ENCODE measurements around the gene XRCC6.

The XRCC6 gene

DNA sequence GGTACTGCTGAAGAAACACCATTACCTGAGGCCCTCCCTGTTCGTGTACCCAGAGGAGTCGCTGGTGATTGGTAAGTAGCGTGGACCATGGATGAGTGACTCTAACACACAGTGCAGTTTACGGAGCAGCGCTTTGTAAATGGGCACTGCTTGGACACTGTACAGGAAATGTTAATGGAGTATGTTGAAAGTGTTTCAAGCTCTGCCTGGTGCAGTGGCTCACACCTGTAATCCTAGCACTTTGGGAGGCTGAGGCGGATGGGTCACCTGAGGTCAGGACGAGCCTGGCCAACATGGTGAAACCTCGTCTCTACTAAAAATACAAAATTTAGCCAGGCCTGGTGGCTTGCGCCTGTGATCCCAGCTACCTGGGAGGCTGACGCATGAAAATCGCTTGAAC lies 29.7 kb downstream of the XRCC6 start:
- no peak overlapping the region for H3K4me3 ChIP-seq (ENCODE audit: low read depth, low read length)
- DNase-seq (ENCODE audit: low read depth) = no peak
- TF ChIP-seq, protein P1, sequence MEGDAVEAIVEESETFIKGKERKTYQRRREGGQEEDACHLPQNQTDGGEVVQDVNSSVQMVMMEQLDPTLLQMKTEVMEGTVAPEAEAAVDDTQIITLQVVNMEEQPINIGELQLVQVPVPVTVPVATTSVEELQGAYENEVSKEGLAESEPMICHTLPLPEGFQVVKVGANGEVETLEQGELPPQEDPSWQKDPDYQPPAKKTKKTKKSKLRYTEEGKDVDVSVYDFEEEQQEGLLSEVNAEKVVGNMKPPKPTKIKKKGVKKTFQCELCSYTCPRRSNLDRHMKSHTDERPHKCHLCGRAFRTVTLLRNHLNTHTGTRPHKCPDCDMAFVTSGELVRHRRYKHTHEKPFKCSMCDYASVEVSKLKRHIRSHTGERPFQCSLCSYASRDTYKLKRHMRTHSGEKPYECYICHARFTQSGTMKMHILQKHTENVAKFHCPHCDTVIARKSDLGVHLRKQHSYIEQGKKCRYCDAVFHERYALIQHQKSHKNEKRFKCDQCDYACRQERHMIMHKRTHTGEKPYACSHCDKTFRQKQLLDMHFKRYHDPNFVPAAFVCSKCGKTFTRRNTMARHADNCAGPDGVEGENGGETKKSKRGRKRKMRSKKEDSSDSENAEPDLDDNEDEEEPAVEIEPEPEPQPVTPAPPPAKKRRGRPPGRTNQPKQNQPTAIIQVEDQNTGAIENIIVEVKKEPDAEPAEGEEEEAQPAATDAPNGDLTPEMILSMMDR (conservative IDR thresholded peaks at IDR 0.05; ENCODE audit: low read depth, low read length) = no peak

DNA sequence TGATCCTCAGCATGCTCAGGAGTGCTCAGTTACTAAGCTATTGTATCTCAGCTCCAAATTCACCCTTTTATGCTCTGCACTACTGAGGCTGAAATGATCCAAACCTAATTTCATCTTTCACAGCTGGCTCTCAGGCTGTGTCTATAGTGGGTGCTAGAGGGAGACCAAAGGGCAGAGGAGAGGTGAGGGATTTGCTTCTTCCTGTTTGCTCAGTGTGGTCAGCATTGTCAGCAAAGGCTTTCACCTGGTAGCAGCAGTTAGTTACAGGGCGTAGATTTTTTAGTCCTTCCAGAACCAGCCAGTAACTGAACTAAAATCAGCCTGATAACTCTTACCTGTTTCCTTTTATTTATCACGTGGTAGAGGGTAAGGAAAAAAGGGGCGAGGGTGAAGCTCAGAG lies 33.2 kb downstream of the XRCC6 start:
- TF ChIP-seq, protein P1 (conservative IDR thresholded peaks at IDR 0.05; ENCODE audit: low read depth, low read length) = no peak

DNA sequence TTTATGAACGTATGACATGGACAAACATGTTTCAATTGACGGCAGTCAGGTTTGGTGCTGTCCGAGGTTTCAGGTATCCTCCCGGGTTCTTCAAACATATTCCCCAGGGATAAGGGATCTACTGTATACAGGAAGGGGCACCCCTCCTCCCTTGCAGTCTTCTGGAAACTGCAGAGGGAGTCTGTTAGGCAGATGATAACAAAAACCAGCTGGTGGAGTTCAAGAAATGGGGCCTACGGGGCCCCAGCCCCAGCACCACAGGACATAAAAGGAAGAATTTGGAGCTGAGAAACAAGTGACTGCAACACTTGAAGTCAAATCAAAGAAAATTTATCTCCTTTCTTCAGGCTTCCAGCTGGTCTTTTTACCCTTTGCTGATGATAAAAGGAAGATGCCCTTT lies 35.5 kb downstream of the XRCC6 start:
- H3K4me3 ChIP-seq (ENCODE audit: low read depth, low read length) = no peak overlapping the region
- DNase-seq (ENCODE audit: low read depth) = peak; percentile 12
- TF ChIP-seq, protein P1 (conservative IDR thresholded peaks at IDR 0.05; ENCODE audit: low read depth, low read length) = no peak

More for the DNA sequence above, 33.2 kb downstream of the XRCC6 start:
- no peak overlapping the region for H3K4me3 ChIP-seq (ENCODE audit: low read depth, low read length)
- DNase-seq (ENCODE audit: low read depth) = no peak

DNA sequence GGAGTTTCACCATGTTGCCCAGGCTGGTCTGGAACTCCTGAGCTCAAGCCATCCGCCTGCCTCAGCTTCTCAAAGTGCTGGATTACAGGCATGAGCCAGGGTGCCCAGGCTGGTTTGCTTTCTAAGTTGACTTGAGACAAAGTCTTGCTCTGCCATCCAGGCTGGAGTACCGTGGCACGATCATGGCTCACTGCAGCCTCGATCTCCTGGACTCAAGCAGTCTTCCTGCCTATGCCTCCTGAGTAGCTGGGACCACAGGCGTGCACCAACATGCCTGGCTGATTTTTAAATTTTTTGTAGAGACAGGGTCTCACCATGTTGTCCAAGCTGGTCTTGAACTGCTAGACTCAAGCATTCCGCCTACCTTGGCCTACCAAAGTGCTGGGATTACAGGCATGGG lies 36.6 kb downstream of the XRCC6 start:
- TF ChIP-seq, protein P1 (conservative IDR thresholded peaks at IDR 0.05; ENCODE audit: low read depth, low read length) = no peak
- no peak for DNase-seq (ENCODE audit: low read depth)
- H3K4me3 ChIP-seq (ENCODE audit: low read depth, low read length) = no peak overlapping the region

DNA sequence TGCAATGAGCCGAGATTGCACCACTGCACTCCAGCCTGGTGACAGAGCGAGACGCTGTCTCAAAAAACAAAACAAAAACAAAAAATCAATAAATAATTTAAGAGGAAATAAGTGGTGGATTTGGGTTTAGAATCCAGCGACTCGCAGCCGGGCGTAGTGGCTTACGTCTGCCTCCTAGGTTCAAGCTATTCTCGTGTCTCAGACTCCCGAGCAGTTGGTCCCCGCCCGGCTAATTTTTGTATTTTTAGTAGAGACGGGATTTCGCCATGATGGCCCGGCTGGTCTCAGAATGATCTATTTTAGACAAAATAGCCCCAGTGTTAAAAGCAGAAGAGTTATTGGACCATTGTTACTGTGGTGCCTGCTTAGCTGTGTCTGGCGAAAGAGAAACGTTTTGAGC lies 37.8 kb downstream of the XRCC6 start:
- no peak for DNase-seq (ENCODE audit: low read depth)
- TF ChIP-seq, protein P1 (conservative IDR thresholded peaks at IDR 0.05; ENCODE audit: low read depth, low read length) = no peak
- no peak overlapping the region for H3K4me3 ChIP-seq (ENCODE audit: low read depth, low read length)

DNA sequence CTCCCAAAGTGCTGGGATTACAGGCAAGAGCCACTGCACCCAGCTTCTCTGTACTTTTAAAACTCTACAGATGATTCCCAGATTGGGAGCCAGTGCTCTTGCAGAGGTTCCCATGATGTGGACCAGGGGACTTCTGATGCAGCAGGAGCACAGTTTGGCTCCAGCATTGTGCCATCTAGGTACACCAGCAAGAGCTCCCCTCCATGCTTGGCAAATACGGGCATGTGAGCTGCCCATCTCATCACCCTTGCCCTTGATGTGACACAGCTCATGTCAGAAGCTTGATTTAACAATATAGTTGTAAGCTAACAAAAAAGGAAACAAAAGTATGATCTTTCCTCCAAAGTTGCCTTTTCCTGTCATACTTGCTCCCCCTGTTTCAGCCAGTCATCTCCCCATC lies 38.8 kb downstream of the XRCC6 start:
- no peak overlapping the region for H3K4me3 ChIP-seq (ENCODE audit: low read depth, low read length)
- no peak for DNase-seq (ENCODE audit: low read depth)
- TF ChIP-seq, protein P1 (conservative IDR thresholded peaks at IDR 0.05; ENCODE audit: low read depth, low read length) = no peak

DNA sequence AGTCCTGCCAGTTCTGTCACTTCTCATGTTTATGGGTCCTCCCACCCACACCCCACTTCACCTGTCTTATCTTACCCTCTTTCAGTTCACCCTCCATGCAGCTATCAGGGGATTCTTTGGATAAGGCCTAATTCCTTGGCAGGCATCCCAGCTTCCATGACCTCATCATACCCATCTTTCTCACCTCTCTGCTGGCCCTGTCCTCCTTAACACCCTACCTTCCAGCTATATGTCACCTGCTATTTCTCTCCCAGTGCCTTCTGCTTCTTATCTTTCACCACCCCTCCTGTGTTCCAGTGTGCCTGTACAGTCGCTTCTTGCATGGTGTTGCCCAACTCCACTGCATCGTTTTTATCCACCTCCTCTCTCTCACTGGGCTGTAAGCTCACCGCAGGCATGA lies 39.3 kb downstream of the XRCC6 start:
- no peak overlapping the region for H3K4me3 ChIP-seq (ENCODE audit: low read depth, low read length)
- peak; percentile 8 for DNase-seq (ENCODE audit: low read depth)
- TF ChIP-seq, protein P1 (conservative IDR thresholded peaks at IDR 0.05; ENCODE audit: low read depth, low read length) = no peak

Measured in choroid plexus epithelial cell (primary cell).